Endodermal cell (in vitro differentiated cells): ENCODE data around the gene PYGL. TPM values are rescaled to one million over a fixed set of nuclear protein-coding genes. Genes with fewer than 3 reads are reported as not detected.

Source experiments
- DNase-seq: peaks from one replicate; pipeline ENCODE4 v3.0.0-alpha.2; 2017
- H3K27ac ChIP-seq: 2 replicates; pipeline ENCODE4 v1.5.1; 2013; ENCODE audit warnings: mild to moderate bottlenecking, low read depth, low read length, moderate library complexity
- H3K27me3 ChIP-seq: 2 replicates; pipeline ENCODE4 v1.6.1; 2013; ENCODE audit warnings: mild to moderate bottlenecking, low read length, moderate library complexity; ENCODE audit not compliant: insufficient read depth, control insufficient read depth, poor library complexity, severe bottlenecking
- H3K36me3 ChIP-seq: 2 replicates; pipeline ENCODE4 v1.7.0; 2013; ENCODE audit warnings: mild to moderate bottlenecking, low read length, moderate library complexity; ENCODE audit not compliant: control insufficient read depth, insufficient read depth
- H3K4me1 ChIP-seq: one replicate; pipeline ENCODE4 v1.7.0; 2013; ENCODE audit warnings: low read length; ENCODE audit not compliant: control insufficient read depth, insufficient read depth
- H3K4me3 ChIP-seq: 2 replicates; pipeline ENCODE4 v1.5.1; 2013; ENCODE audit warnings: mild to moderate bottlenecking, low read length, moderate library complexity
- H3K9ac ChIP-seq: 2 replicates; pipeline ENCODE4 v1.6.1; 2013; ENCODE audit warnings: mild to moderate bottlenecking, low read length, moderate library complexity; ENCODE audit not compliant: poor library complexity, severe bottlenecking; ENCODE audit errors: extremely low read depth
- H3K9me3 ChIP-seq: 2 replicates; pipeline ENCODE4 v1.6.1; 2013; ENCODE audit warnings: mild to moderate bottlenecking, low read length, moderate library complexity; ENCODE audit not compliant: control insufficient read depth
- H3K27ac Mint-ChIP-seq: 2 replicates; pipeline ENCODE4 v1.8.0; 2020; ENCODE audit warnings: mixed read lengths
- H3K27me3 Mint-ChIP-seq: 2 replicates; pipeline ENCODE4 v1.8.0; 2021; ENCODE audit warnings: mild to moderate bottlenecking, mixed read lengths; ENCODE audit not compliant: insufficient read depth
- H3K36me3 Mint-ChIP-seq: 2 replicates; pipeline ENCODE4 v1.8.0; 2020; ENCODE audit warnings: low read depth, mixed read lengths
- H3K4me1 Mint-ChIP-seq: 2 replicates; pipeline ENCODE4 v1.8.0; 2020; ENCODE audit warnings: mixed read lengths
- H3K4me3 Mint-ChIP-seq: 2 replicates; pipeline ENCODE4 v1.8.0; 2020; ENCODE audit warnings: mild to moderate bottlenecking, moderate library complexity, mixed read lengths
- H3K9me3 Mint-ChIP-seq: 2 replicates; pipeline ENCODE4 v1.8.0; 2020; ENCODE audit warnings: mild to moderate bottlenecking, mixed read lengths
- CTCF ChIP-seq: fragments of 200-600 bp; sonication (generic); conservative IDR thresholded peaks from 2 replicates; pipeline ENCODE4 v1.5.0; 2021; ENCODE audit warnings: antibody characterized with exemption, mild to moderate bottlenecking
- WGBS, 2 experiments: methylation state at CpG; one replicate each; pipeline versions ENCODE4 v1.1.5 to v1.1.7; 2013; ENCODE audit warnings: missing lambda C conversion rate in 2 of 2, mixed read lengths in 1 of 2; ENCODE audit not compliant: insufficient coverage in 1 of 2, insufficient read length in 1 of 2; 5-methylcytosine and 5-hydroxymethylcytosine counted together
- total RNA-seq, 2 donors: library from RNA; stranded (reverse); fragmentation: NEBNext Ultra II Directional in 1 of 2; extraction: Animal tissue kit (Norgen Biotek cat#: 25700) in 1 of 2; gene quantifications; 2 replicates in 1 of 2; 3 replicates in 1 of 2; pipeline ENCODE4 v1.2.1, GENCODE V29; 2021

PYGL gene
- total RNA-seq, 2 donors from 2014 or later: 38.1 to 41.5 TPM

DNA sequence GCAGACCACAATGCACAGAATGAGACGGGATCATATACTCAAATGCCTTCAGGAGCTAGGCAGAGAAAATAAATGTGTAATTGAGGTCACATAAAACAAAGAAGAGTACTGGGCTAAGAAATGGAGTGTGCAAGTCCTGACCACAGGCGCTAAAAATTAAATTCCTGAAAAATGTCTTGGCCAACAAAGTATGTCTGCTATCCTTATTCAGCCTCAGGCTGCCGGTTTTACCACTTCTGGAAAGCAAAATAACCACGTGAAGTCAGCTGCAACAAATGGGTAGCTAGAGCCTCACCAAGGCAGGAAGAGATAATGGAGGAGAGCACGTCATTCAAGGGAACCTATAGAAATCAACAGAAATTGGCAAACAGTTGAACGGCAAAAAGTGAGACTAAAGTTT is 3.1 kb downstream of the PYGL start:
- Mint-ChIP-seq H3K4me3 (no peak overlapping the region), H3K27me3 (peaks cover 2% of the 10 kb centered on the region), H3K4me1 (peaks cover 4% of the 10 kb centered on the region), H3K27ac (no peak overlapping the region), H3K9me3 (no peaks in the 10 kb centered on the region), H3K36me3 (peaks cover 6% of the 10 kb centered on the region)
- no peaks in the 10 kb centered on the region for H3K9me3 ChIP-seq
- H3K27me3 ChIP-seq: peaks cover 7% of the 10 kb centered on the region
- DNase-seq: no peak
- H3K4me3 ChIP-seq: no peak overlapping the region
- H3K9ac ChIP-seq: no peak overlapping the region
- no peak overlapping the region for H3K27ac ChIP-seq
- H3K36me3 ChIP-seq: no peaks in the 10 kb centered on the region
- H3K4me1 ChIP-seq: no peaks in the 10 kb centered on the region
- no peak for TF ChIP-seq CTCF
- WGBS, 2 experiments: 83 to 87% methylated on average over 6 of the region's 6 CpGs

DNA sequence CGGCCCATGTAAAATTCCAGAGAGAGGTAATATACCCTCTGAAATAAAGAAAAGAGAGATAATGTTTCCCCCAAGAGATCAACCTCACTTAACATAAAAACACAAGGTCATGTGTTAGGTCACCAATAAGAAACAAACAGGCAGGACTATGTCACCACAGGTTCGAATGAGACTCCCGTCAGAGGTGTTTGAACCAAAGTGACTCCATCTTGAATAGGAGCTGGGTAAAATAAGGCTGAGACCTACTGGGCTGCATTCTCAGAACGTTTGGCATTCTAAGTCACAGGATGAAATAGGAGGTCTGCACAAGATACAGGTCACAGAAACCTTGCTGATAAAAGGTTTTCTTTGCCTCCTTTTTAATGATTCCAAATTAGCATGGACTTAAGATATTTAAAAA is 6.5 kb downstream of the PYGL start:
- no peak overlapping the region for H3K27ac ChIP-seq
- H3K36me3 Mint-ChIP-seq: peaks cover 16% of the 10 kb centered on the region
- H3K27ac Mint-ChIP-seq: no peak overlapping the region
- H3K9ac ChIP-seq: no peak overlapping the region
- WGBS, 2 experiments: 89 to 94% methylated on average over 3 of the region's 4 CpGs
- H3K4me3 ChIP-seq: no peak overlapping the region
- no peaks in the 10 kb centered on the region for H3K9me3 ChIP-seq
- H3K4me1 Mint-ChIP-seq: peaks cover 6% of the 10 kb centered on the region
- H3K27me3 Mint-ChIP-seq: no peaks in the 10 kb centered on the region
- H3K4me3 Mint-ChIP-seq: no peak overlapping the region
- no peaks in the 10 kb centered on the region for H3K36me3 ChIP-seq
- DNase-seq: no peak
- no peaks in the 10 kb centered on the region for H3K27me3 ChIP-seq
- no peaks in the 10 kb centered on the region for H3K4me1 ChIP-seq
- H3K9me3 Mint-ChIP-seq: no peaks in the 10 kb centered on the region
- TF ChIP-seq CTCF: no peak

DNA sequence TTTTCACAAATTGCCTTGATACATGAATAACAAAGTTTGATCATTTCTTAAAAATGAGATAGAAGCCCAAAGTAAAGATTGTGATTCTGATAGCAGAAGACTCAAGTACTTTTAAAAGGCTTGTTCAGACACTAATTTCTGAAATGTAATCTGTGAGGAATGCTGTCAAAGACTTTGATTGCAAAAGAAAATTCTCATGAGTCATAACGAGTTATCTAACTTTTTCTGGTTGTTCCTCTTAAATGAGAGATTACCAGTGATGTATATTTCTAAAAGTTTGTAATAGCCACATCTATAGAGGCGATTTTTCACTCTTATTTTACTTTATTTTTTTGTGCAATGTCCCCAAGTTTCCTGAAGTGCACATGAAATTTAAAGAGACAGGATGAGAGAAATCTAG is 7.0 kb downstream of the PYGL start:
- H3K27ac Mint-ChIP-seq: no peak overlapping the region
- no peaks in the 10 kb centered on the region for H3K9me3 Mint-ChIP-seq
- Histone ChIP-seq H3K9me3 (no peaks in the 10 kb centered on the region), H3K4me1 (no peaks in the 10 kb centered on the region), H3K4me3 (no peak overlapping the region), H3K9ac (no peak overlapping the region), H3K36me3 (no peaks in the 10 kb centered on the region), H3K27me3 (no peaks in the 10 kb centered on the region), H3K27ac (no peak overlapping the region)
- H3K4me1 Mint-ChIP-seq: peaks cover 11% of the 10 kb centered on the region
- WGBS, 2 experiments: 89 to 100% methylated on average over 1 to 2 of the region's 2 CpGs
- H3K4me3 Mint-ChIP-seq: no peak overlapping the region
- H3K27me3 Mint-ChIP-seq: no peaks in the 10 kb centered on the region
- no peak for TF ChIP-seq CTCF
- DNase-seq: no peak
- H3K36me3 Mint-ChIP-seq: peaks cover 16% of the 10 kb centered on the region
